HepG2 (cell line): ENCODE data around the gene EIF5A. TPM values are rescaled to one million over a fixed set of nuclear protein-coding genes. Genes with fewer than 3 reads are reported as not detected.

Source experiments
- FOXP1 ChIP-seq, 2 experiments: fragments of 450-650 bp in 1 of 2; IDR thresholded peaks; 2 replicates each; pipeline ENCODE4 v1.6.1; 2017 to 2018; ENCODE audit warnings: antibody characterized with exemption in 1 of 2
- GABPA ChIP-seq, 2 experiments: IDR thresholded peaks; 2 replicates each; pipeline ENCODE4 v1.6.1; 2011 to 2016; ENCODE audit warnings: low read depth in 2 of 2, low read length in 1 of 2, missing biosample characterization in 1 of 2, missing genetic modification characterization in 1 of 2
- GATAD2A ChIP-seq: IDR thresholded peaks from 2 replicates; pipeline ENCODE4 v1.6.1; 2016
- HIVEP1 ChIP-seq: sonication (generic); formaldehyde crosslinking; IDR thresholded peaks from 2 replicates; pipeline ENCODE4 v1.4.0; 2020; ENCODE audit warnings: mild to moderate bottlenecking, missing genetic modification reagents
- HNF1B ChIP-seq: sonication (generic); formaldehyde crosslinking; IDR thresholded peaks from 2 replicates; pipeline ENCODE4 v1.5.1; 2020; ENCODE audit warnings: mild to moderate bottlenecking, moderate library complexity, missing genetic modification reagents
- HNRNPH1 ChIP-seq: fragments of 200-400 bp; formaldehyde crosslinking; optimal IDR thresholded peaks from 2 replicates; pipeline ENCODE3; 2017; ENCODE audit warnings: mild to moderate bottlenecking, low read depth, low read length
- ISL2 ChIP-seq: sonication (generic); formaldehyde crosslinking; IDR thresholded peaks from 2 replicates; pipeline ENCODE4 v1.5.0; 2020; ENCODE audit warnings: missing genetic modification reagents
- KDM5A ChIP-seq: fragments of 200-600 bp; sonication (generic); IDR thresholded peaks from 2 replicates; pipeline ENCODE4 v1.7.0; 2018; ENCODE audit warnings: antibody characterized with exemption, mild to moderate bottlenecking, low read length, borderline replicate concordance
- MXI1 ChIP-seq: IDR thresholded peaks from 3 replicates; pipeline ENCODE4 v1.6.1; 2012; ENCODE audit warnings: low read depth, low read length, inconsistent platforms, borderline replicate concordance
- NFIC ChIP-seq: IDR thresholded peaks from 2 replicates; pipeline ENCODE4 v1.6.1; 2012; ENCODE audit warnings: mild to moderate bottlenecking, low read length, inconsistent platforms
- RAD21 ChIP-seq: fragments of 450-650 bp; formaldehyde crosslinking; IDR thresholded peaks from 2 replicates; pipeline ENCODE4 v1.5.0; 2020; ENCODE audit warnings: mild to moderate bottlenecking
- RARA ChIP-seq: IDR thresholded peaks from 2 replicates; pipeline ENCODE4 v1.6.1; 2016; ENCODE audit warnings: missing genetic modification reagents, missing compliant biosample characterization
- RBAK ChIP-seq: sonication (generic); formaldehyde crosslinking; IDR thresholded peaks from 2 replicates; pipeline ENCODE4 v1.5.1; 2020; ENCODE audit warnings: mild to moderate bottlenecking, missing genetic modification reagents
- RCOR2 ChIP-seq: IDR thresholded peaks from 2 replicates; pipeline ENCODE4 v1.6.1; 2016; ENCODE audit warnings: missing biosample characterization, missing genetic modification reagents
- RFXAP ChIP-seq: sonication (generic); formaldehyde crosslinking; IDR thresholded peaks from 2 replicates; pipeline ENCODE4 v1.4.0; 2020; ENCODE audit warnings: missing genetic modification reagents, borderline replicate concordance
- RNF2 ChIP-seq: fragments of 450-650 bp; conservative IDR thresholded peaks from 2 replicates; pipeline ENCODE4 v1.6.1; 2016; ENCODE audit warnings: low read depth
- RXRA ChIP-seq: sonication (generic); formaldehyde crosslinking; IDR thresholded peaks from 2 replicates; pipeline ENCODE4 v1.5.1; 2020; ENCODE audit warnings: missing genetic modification reagents
- SAP130 ChIP-seq: IDR thresholded peaks from 2 replicates; pipeline ENCODE4 v1.6.1; 2016; ENCODE audit warnings: low read depth
- SCMH1 ChIP-seq: sonication (generic); formaldehyde crosslinking; IDR thresholded peaks from 2 replicates; pipeline ENCODE4 v1.9.0; 2021; ENCODE audit warnings: missing genetic modification reagents, mild to moderate bottlenecking, borderline replicate concordance
- TBP ChIP-seq: sonication (generic); formaldehyde crosslinking; IDR thresholded peaks from 2 replicates; pipeline ENCODE4 v1.5.0; 2020; ENCODE audit warnings: missing genetic modification reagents
- TCF12 ChIP-seq, 2 experiments: fragments of 450-650 bp in 1 of 2; sonication (generic) in 1 of 2; formaldehyde crosslinking in 1 of 2; IDR thresholded peaks; 2 replicates each; pipeline versions ENCODE4 v1.6.1 to v1.8.0; 2017 to 2022; ENCODE audit warnings: antibody characterized with exemption in 1 of 2, mild to moderate bottlenecking in 1 of 2, missing genetic modification reagents in 1 of 2, moderate library complexity in 1 of 2
- TMF1 ChIP-seq: sonication (generic); formaldehyde crosslinking; IDR thresholded peaks from 2 replicates; pipeline ENCODE4 v1.8.1; 2022; ENCODE audit warnings: low read depth, missing genetic modification reagents
- TP53 ChIP-seq: sonication (generic); formaldehyde crosslinking; conservative IDR thresholded peaks from 2 replicates; pipeline ENCODE4 v1.4.0; 2020; ENCODE audit warnings: missing genetic modification reagents
- ZBTB3 ChIP-seq: sonication (generic); formaldehyde crosslinking; IDR thresholded peaks from 2 replicates; pipeline ENCODE4 v1.4.0; 2020; ENCODE audit warnings: low read depth, mild to moderate bottlenecking, moderate library complexity, missing genetic modification reagents, borderline replicate concordance
- ZBTB7A ChIP-seq: sonication (generic); formaldehyde crosslinking; IDR thresholded peaks from 2 replicates; pipeline ENCODE4 v1.8.0; 2022; ENCODE audit warnings: mild to moderate bottlenecking, missing genetic modification reagents
- ZFP82 ChIP-seq: sonication (generic); formaldehyde crosslinking; IDR thresholded peaks from 2 replicates; pipeline ENCODE4 v1.5.1; 2020; ENCODE audit warnings: mild to moderate bottlenecking, missing genetic modification reagents, borderline replicate concordance
- ZNF414 ChIP-seq: sonication (generic); formaldehyde crosslinking; IDR thresholded peaks from 2 replicates; pipeline ENCODE4 v1.5.0; 2020; ENCODE audit warnings: missing genetic modification reagents
- ZNF7 ChIP-seq: IDR thresholded peaks from 2 replicates; pipeline ENCODE4 v1.6.1; 2016; ENCODE audit warnings: missing biosample characterization, missing genetic modification reagents
- ZNF720 ChIP-seq: sonication (generic); formaldehyde crosslinking; IDR thresholded peaks from 2 replicates; pipeline ENCODE4 v1.4.0; 2020; ENCODE audit warnings: missing genetic modification reagents
- ZNF775 ChIP-seq: sonication (generic); formaldehyde crosslinking; IDR thresholded peaks from 2 replicates; pipeline ENCODE4 v1.4.0; 2020; ENCODE audit warnings: missing genetic modification reagents, mild to moderate bottlenecking, moderate library complexity, borderline replicate concordance
- ZNF788 ChIP-seq: sonication (generic); formaldehyde crosslinking; IDR thresholded peaks from 2 replicates; pipeline ENCODE4 v1.5.0; 2020; ENCODE audit warnings: mild to moderate bottlenecking, missing genetic modification reagents, borderline replicate concordance
- polyA plus RNA-seq, 8 experiments: library from polyadenylated mRNA; depleted of rRNA in 3 of 8; stranded (reverse) in 7 of 8; unstranded in 1 of 8; fragments of >200 nt; fragmentation: Illumina TruSeq in 4 of 8; extraction: Trizol in 4 of 8; gene quantifications; 2 replicates each; pipeline versions ENCODE4 v1.2.1 to v1.2.3, GENCODE V29; 2011 to 2016; ENCODE audit warnings: low read depth in 4 of 8, missing spikeins in 1 of 8, mixed read lengths in 1 of 8; ENCODE audit not compliant: insufficient read depth in 1 of 8
- total RNA-seq, 5 experiments: library from RNA; depleted of rRNA; stranded (reverse); fragments of >200 nt; fragmentation: Illumina TruSeq; extraction: Trizol; gene quantifications; 2 replicates each; pipeline ENCODE4 v1.2.3, GENCODE V29; 2016; ENCODE audit warnings: low read depth in 1 of 5

EIF5A gene
- total and polyA plus RNA-seq, 2 of the 13 experiments (the other 11 are each of a cell fraction or from before 2014, with no cell fraction given): 319 to 337 TPM

- TF ChIP-seq FOXP1 (IDR thresholded peaks at IDR 0.05) (no peak), FOXP1 (CRISPR knock-in tag; IDR thresholded peaks at IDR 0.05) (no peak), ZBTB3 (CRISPR knock-in tag) (no peak), RNF2 (no peak), HNF1B (CRISPR knock-in tag) (no peak), ISL2 (CRISPR knock-in tag) (no peak), RAD21 (CRISPR knock-in tag) (no peak), RCOR2 (CRISPR knock-in tag) (no peak), ZNF414 (CRISPR knock-in tag) (no peak), ZNF7 (no peak), KDM5A (no peak), MXI1 (peak; percentile 33; the same call in 1 of the 3 replicates), SCMH1 (no peak), SAP130 (no peak; the same call in none of the 2 replicates), RFXAP (CRISPR knock-in tag) (0 out of 2 replicates have a peak, but pooled peaks have one; percentile 25), TBP (CRISPR knock-in tag) (no peak), HIVEP1 (CRISPR knock-in tag) (no peak), ZNF720 (CRISPR knock-in tag) (no peak), ZFP82 (CRISPR knock-in tag) (no peak), TP53 (CRISPR knock-in tag) (no peak), RARA (no peak), GATAD2A (CRISPR knock-in tag) (no peak), NFIC (no peak), GABPA (IDR thresholded peaks at IDR 0.05; ENCODE audit: low read depth, low read length) (peak; percentile 55), GABPA (CRISPR knock-in tag; IDR thresholded peaks at IDR 0.05; ENCODE audit: low read depth) (no peak; the same call in 1 of the 2 replicates), HNRNPH1 (no peak), TCF12 (IDR thresholded peaks at IDR 0.05) (no peak), TCF12 (CRISPR knock-in tag; IDR thresholded peaks at IDR 0.05) (no peak), TMF1 (CRISPR knock-in tag) (peak; percentile 83; the same call in 1 of the 2 replicates), ZNF775 (no peak), RBAK (no peak), ZBTB7A (CRISPR knock-in tag) (no peak), RXRA (CRISPR knock-in tag) (peak; percentile 38; the same call in 1 of the 2 replicates), ZNF788 (no peak)
These were observed 527 bp downstream of the EIF5A start (continued) for GRCh38 chr17:7307686-7308624.
